GM12878 (cell line): ENCODE data around the gene LARP7. TPM values are rescaled to one million over a fixed set of nuclear protein-coding genes. Genes with fewer than 3 reads are reported as not detected.
"Not testable (repeated sequence)": the region's sequence is repeated elsewhere in the genome, so short reads cannot be mapped to it uniquely, and the experiment has no call there.

Experiments used
- ATAC-seq: fragments of 200-7000 bp; cut with Tn5 transposase; 3 replicates; pipeline ENCODE4 v1.9.1; 2020; ENCODE audit warnings: mild to moderate bottlenecking, moderate library complexity
- BruUV-seq: library from RNA; stranded (reverse); fragments of 400-500 nt; replicated peaks from 2 replicates; lab custom pipeline; 2021; lab: Mats Ljungman, UMichigan
- CTCF ChIA-PET: fragments of 300-600 bp; sonication (Branson Sonifier 250); formaldehyde crosslinking; extraction: SDS; loops from one replicate; lab custom pipeline; 2021; ENCODE audit warnings: inconsistent platforms; lab: Yijun Ruan, JAX
- POLR2A ChIA-PET: fragments of 350-600 bp; formaldehyde crosslinking; extraction: SDS; loops from one replicate; lab custom pipeline; 2021; ENCODE audit warnings: inconsistent platforms; lab: Charles Lee
- RAD21 ChIA-PET: fragments of 300-600 bp; sonication (Branson Sonifier 250); formaldehyde crosslinking; loops from one replicate; lab custom pipeline; 2023; ENCODE audit warnings: antibody characterized with exemption; ENCODE audit not compliant: unreplicated experiment; lab: Charles Lee
- SMC1A ChIA-PET: fragments of 300-600 bp; sonication (Branson Sonifier 250); formaldehyde crosslinking; loops from one replicate; lab custom pipeline; 2023; ENCODE audit not compliant: unreplicated experiment, uncharacterized antibody; lab: Charles Lee
- DNase-seq: peaks from one replicate; pipeline ENCODE4 v3.0.0-alpha.2; 2011; ENCODE audit warnings: low read depth, low spot score
- FAIRE-seq: peaks from 3 replicates; lab custom pipeline; 2011; peaks lifted over from hg19 to GRCh38; lab: Jason Lieb, UNC
- H2AFZ ChIP-seq: 2 replicates; pipeline ENCODE4 v1.6.0; 2011; ENCODE audit warnings: low read depth, low read length, control low read depth; ENCODE audit not compliant: control insufficient read depth
- H3K27ac ChIP-seq: 2 replicates; pipeline ENCODE4 v1.5.1; 2011; ENCODE audit warnings: control low read depth; ENCODE audit not compliant: control insufficient read depth, insufficient read depth
- H3K27me3 ChIP-seq, 2 experiments: replicated peaks in 1 of 2; 2 replicates each; pipeline versions ENCODE4 v1.6.0 to v1.6.1; 2011; ENCODE audit warnings: low read length in 1 of 2; ENCODE audit not compliant: control insufficient read depth in 2 of 2, insufficient read depth in 2 of 2
- H3K36me3 ChIP-seq, 2 experiments: 2 replicates each; pipeline ENCODE4 v1.5.1; 2011; ENCODE audit warnings: low read length in 1 of 2; ENCODE audit not compliant: control insufficient read depth in 2 of 2, insufficient read depth in 2 of 2
- H3K4me1 ChIP-seq: 2 replicates; pipeline ENCODE4 v1.6.1; 2011; ENCODE audit warnings: mild to moderate bottlenecking, low read length, moderate library complexity, mixed read lengths; ENCODE audit not compliant: control insufficient read depth, insufficient read depth
- H3K4me2 ChIP-seq: 2 replicates; pipeline ENCODE4 v1.6.0; 2011; ENCODE audit warnings: control low read depth; ENCODE audit not compliant: control insufficient read depth, insufficient read depth
- H3K4me3 ChIP-seq: fragments of 200-600 bp; sonication (generic); 2 replicates; pipeline ENCODE4 v1.5.1; 2016
- H3K79me2 ChIP-seq: 2 replicates; pipeline ENCODE4 v1.6.0; 2011; ENCODE audit warnings: low read length; ENCODE audit not compliant: control insufficient read depth, insufficient read depth
- H3K9ac ChIP-seq: 2 replicates; pipeline ENCODE4 v1.8.0; 2011; ENCODE audit warnings: low read length, control low read depth, mixed read lengths; ENCODE audit not compliant: control insufficient read depth, insufficient read depth
- H3K9me3 ChIP-seq: replicated peaks from 3 replicates; pipeline ENCODE4 v1.5.1; 2011; ENCODE audit warnings: mild to moderate bottlenecking, low read length; ENCODE audit not compliant: control insufficient read depth, insufficient read depth
- H4K20me1 ChIP-seq: 2 replicates; pipeline ENCODE4 v1.6.0; 2011; ENCODE audit not compliant: control insufficient read depth, insufficient read depth
- LARP7 ChIP-seq: fragments of 450-650 bp; IDR thresholded peaks from 2 replicates; pipeline ENCODE4 v1.6.1; 2017; ENCODE audit warnings: mild to moderate bottlenecking
- NBN ChIP-seq: fragments of 450-650 bp; IDR thresholded peaks from 2 replicates; pipeline ENCODE4 v1.6.1; 2016
- RAD21 ChIP-seq: IDR thresholded peaks from 2 replicates; pipeline ENCODE4 v1.6.1; 2011; ENCODE audit warnings: mild to moderate bottlenecking, low read depth, low read length, moderate library complexity; ENCODE audit not compliant: insufficient read depth
- SUPT20H ChIP-seq: IDR thresholded peaks from 2 replicates; pipeline ENCODE4 v1.6.1; 2011; ENCODE audit warnings: low read depth, mild to moderate bottlenecking, low read length, moderate library complexity, borderline replicate concordance; ENCODE audit not compliant: control insufficient read depth
- WGBS: methylation state at CpG from one replicate; pipeline ENCODE4 v1.1.6; 2016; ENCODE audit warnings: low lambda C conversion rate; ENCODE audit not compliant: insufficient replicate concordance, insufficient coverage; ENCODE audit errors: missing lambda C conversion rate; 5-methylcytosine and 5-hydroxymethylcytosine counted together
- in situ Hi-C: fragments of 300-500 bp; cut with MboI; formaldehyde crosslinking; loops from 9 replicates; pipeline ENCODE4 v1.14.3; 2018; ENCODE audit warnings: mixed read lengths
- intact Hi-C: fragments of 100-400 bp; cut with micrococcal nuclease; formaldehyde crosslinking; loops from one replicate; pipeline ENCODE4 v1.14.2; 2022; ENCODE audit not compliant: unreplicated experiment
- polyA plus RNA-seq, 11 experiments: library from polyadenylated mRNA; depleted of rRNA in 4 of 11; unstranded in 6 of 11; stranded (reverse) in 5 of 11; fragments of >200 nt; fragmentation: Nextera tagmentation in 4 of 11; fragmentation: Illumina TruSeq in 1 of 11; extraction: Ambion mirVana in 4 of 11; extraction: Trizol in 1 of 11; gene quantifications; 1 replicate in 1 of 11; 2 replicates in 10 of 11; pipeline versions ENCODE4 v1.2.1 to v1.2.3, GENCODE V29; 2011 to 2016; ENCODE audit warnings: inconsistent platforms in 2 of 11, missing spikeins in 2 of 11, low read depth in 1 of 11
- total RNA-seq, 4 experiments: library from RNA; depleted of rRNA in 3 of 4; stranded (reverse); fragments of >200 nt in 3 of 4; fragmentation: Illumina TruSeq in 1 of 4; extraction: Trizol in 1 of 4; gene quantifications; 2 replicates each; pipeline versions ENCODE4 v1.2.1 to v1.2.3, GENCODE V29; 2013 to 2021

Gene LARP7
- total and polyA plus RNA-seq, 10 of the 15 experiments (the other 5 are each of a cell fraction or from before 2014, with no cell fraction given), result 27.8 to 107 (median 61.8) TPM

DNA sequence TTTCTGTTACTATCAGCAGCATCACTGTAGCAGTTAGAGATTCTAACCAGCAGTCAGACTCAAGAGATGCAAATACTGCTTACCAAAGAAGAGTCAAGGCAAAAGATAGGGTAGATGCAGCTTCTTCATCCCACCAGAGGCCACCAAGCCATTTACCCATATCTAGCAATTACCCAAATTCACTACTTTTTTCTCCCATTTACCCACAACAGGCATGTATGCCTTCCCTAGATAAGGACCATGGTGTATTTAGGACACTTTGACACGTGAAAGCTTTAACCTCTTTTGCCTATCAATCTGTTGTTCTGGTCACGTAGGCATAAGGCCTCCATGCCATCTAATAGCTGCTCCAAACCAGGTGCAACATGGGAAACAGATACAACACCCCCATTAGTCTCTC lies 5.6 kb downstream of the LARP7 start (continued):
- TF ChIP-seq NBN (no peak), LARP7 (no peak), SUPT20H (no peak), RAD21 (no peak)

GRCh38 chr4:112644595-112645535 lies 7.9 kb downstream of the LARP7 start:
- H3K9me3 ChIP-seq, intact Hi-C loops, H3K27ac ChIP-seq, in situ Hi-C loops, H3K4me2 ChIP-seq, H3K4me1 ChIP-seq, H4K20me1 ChIP-seq, H3K27me3 ChIP-seq, H3K9ac ChIP-seq, H3K4me3 ChIP-seq, ATAC-seq, BruUV-seq, DNase-seq, H2AFZ ChIP-seq, FAIRE-seq, H3K79me2 ChIP-seq: not testable (repeated sequence)
- WGBS, result 79% methylated on average over 10 of the region's 10 CpGs
- ChIA-PET RAD21 (interaction anchor here (1.4 to 1.8 kb wide), 2 partner anchors 121 kb away, joined by 3 to 7 read pairs; no protein-coding TSS in a partner anchor), SMC1A (interaction anchor here (0.6 to 4.9 kb wide), 4 partner anchors 10 to 118 kb away, joined by 3 to 24 read pairs (median 11); no protein-coding TSS in a partner anchor), CTCF (interaction anchor here (0.6 to 3.9 kb wide), 7 partner anchors 11 to 294 kb away, joined by 3 to 37 read pairs (median 9); no protein-coding TSS in a partner anchor), POLR2A (interaction anchor here (0.6 kb wide), 2 partner anchors 26 to 302 kb away, joined by 3 read pairs; no protein-coding TSS in a partner anchor)
- H3K36me3 ChIP-seq, result peaks cover 3 to 16% of the 10 kb centered on the region in 2 experiments
